Brain pericyte (primary cell): ENCODE measurements around the gene OR2A42.
"Not testable (repeated sequence)": the region's sequence is repeated elsewhere in the genome, so short reads cannot be mapped to it uniquely, and the experiment has no call there.

ENCODE experiments used
- DNase-seq: peaks from one replicate; pipeline ENCODE4 v3.0.0-alpha.2; 2012; ENCODE audit warnings: low read depth, low spot score

Gene OR2A42

GRCh38 chr7:144239365-144239764, at the start of gene OR2A42:
TSS of gene OR2A42 (minus strand) at chr7:144239605. CDS start at chr7:144232843, 6,762 bp downstream.
- not testable (repeated sequence) for DNase-seq

GRCh38 chr7:144287171-144287784, 47.9 kb upstream of the OR2A42 start:
- not testable (repeated sequence) for DNase-seq

GRCh38 chr7:144283716-144284115, 44.3 kb upstream of the OR2A42 start:
- not testable (repeated sequence) for DNase-seq

- not testable (repeated sequence) for DNase-seq
Measured at GRCh38 chr7:144282490-144282889, 43.1 kb upstream of the OR2A42 start.

- not testable (repeated sequence) for DNase-seq
Measured at GRCh38 chr7:144281981-144282380, 42.6 kb upstream of the OR2A42 start.

GRCh38 chr7:144280010-144280409, 40.6 kb upstream of the OR2A42 start:
- not testable (repeated sequence) for DNase-seq

GRCh38 chr7:144275281-144275680, 35.9 kb upstream of the OR2A42 start:
- DNase-seq = not testable (repeated sequence)

GRCh38 chr7:144269188-144269587, 29.8 kb upstream of the OR2A42 start, which contains the start of gene CTAGE8:
TSS of gene CTAGE8 (minus strand) at chr7:144269288. CDS start at chr7:144269250, 38 bp downstream.
- DNase-seq = not testable (repeated sequence)

GRCh38 chr7:144264692-144265091, 25.3 kb upstream of the OR2A42 start, which contains the start of gene OR2A7:
TSS of gene OR2A7 (minus strand) at chr7:144264792. CDS start at chr7:144259628, 5,164 bp downstream.
- not testable (repeated sequence) for DNase-seq

- not testable (repeated sequence) for DNase-seq
Measured at GRCh38 chr7:144262128-144262527, 22.7 kb upstream of the OR2A42 start.

GRCh38 chr7:144259067-144259466, 19.7 kb upstream of the OR2A42 start:
- DNase-seq = not testable (repeated sequence)

- no peak for DNase-seq
Measured at GRCh38 chr7:144256112-144256511, 16.7 kb upstream of the OR2A42 start.

GRCh38 chr7:144255471-144255897, 16.1 kb upstream of the OR2A42 start:
- no peak for DNase-seq

- not testable (repeated sequence) for DNase-seq
Measured at GRCh38 chr7:144252307-144252706, 12.9 kb upstream of the OR2A42 start.

- DNase-seq = not testable (repeated sequence)
Measured at GRCh38 chr7:144247674-144248330, 8.4 kb upstream of the OR2A42 start.

GRCh38 chr7:144246967-144247366, 7.6 kb upstream of the OR2A42 start:
- not testable (repeated sequence) for DNase-seq

GRCh38 chr7:144245372-144245771, 6.0 kb upstream of the OR2A42 start:
- DNase-seq = not testable (repeated sequence)

- not testable (repeated sequence) for DNase-seq
Measured at GRCh38 chr7:144238530-144239082, 799 bp downstream of the OR2A42 start.

- not testable (repeated sequence) for DNase-seq
Measured at GRCh38 chr7:144233039-144233438, 6.4 kb downstream of the OR2A42 start.

GRCh38 chr7:144231027-144231426, 8.4 kb downstream of the OR2A42 start:
- DNase-seq = not testable (repeated sequence)

- DNase-seq = not testable (repeated sequence)
Measured at GRCh38 chr7:144228810-144229209, 10.6 kb downstream of the OR2A42 start.

GRCh38 chr7:144226866-144227265, 12.5 kb downstream of the OR2A42 start:
- DNase-seq = not testable (repeated sequence)
